ENCODE results near the gene PGK2.
"Not testable (repeated sequence)": the region's sequence is repeated elsewhere in the genome, so short reads cannot be mapped to it uniquely, and the experiment has no call there.

PGK2 gene

DNA sequence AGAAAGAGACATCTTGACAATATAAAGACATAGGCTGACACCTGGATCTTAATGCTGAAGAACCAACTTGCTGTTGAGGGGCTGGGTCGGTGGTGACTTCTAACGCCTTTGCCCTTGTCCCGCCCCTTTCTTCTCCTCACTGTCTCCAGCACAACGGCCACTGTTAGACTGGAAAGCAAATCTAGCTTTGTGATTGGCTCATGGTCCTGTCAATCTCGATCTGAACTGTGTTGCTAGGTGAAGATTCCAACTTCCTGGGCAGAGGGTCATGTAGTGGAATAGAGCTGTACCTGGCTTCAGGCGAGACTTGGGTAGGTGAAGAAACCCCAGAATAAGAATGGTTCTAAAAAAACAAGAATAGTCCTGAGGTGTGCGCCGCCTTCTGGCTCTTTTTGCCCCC lies at the start of gene PGK2:
PGK2 (minus strand) TSS at position 110 of the 400 bp plus-strand sequence; CDS start at position 12, 98 bp downstream.
- DNase-seq: no peak

DNA sequence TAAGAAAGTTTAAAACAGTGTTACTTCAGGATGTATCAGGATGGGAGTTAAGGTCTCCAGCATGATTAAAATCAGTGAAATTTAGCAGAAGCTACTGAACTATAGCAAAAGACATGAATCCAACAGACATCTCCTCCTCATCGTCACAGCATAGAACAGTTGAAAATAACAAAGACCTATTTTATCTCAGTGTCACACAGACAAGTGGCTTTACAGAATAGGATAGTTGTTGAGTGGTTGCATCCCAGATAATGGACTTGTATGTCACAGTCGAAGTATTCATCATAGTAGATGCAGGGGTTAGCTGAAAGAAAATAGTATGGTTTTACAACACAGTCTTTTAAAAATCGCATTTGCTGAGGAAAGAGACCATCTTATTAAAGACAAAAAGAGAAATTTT lies 48.1 kb upstream of the PGK2 start:
- no peak for DNase-seq

- no peak for DNase-seq
Observed at GRCh38 chr6:49833386-49833785, 46.3 kb upstream of the PGK2 start.

- DNase-seq: no peak
Observed at GRCh38 chr6:49826743-49827406, 39.8 kb upstream of the PGK2 start.

GRCh38 chr6:49815166-49815565 lies 28.1 kb upstream of the PGK2 start:
- DNase-seq: no peak

DNA sequence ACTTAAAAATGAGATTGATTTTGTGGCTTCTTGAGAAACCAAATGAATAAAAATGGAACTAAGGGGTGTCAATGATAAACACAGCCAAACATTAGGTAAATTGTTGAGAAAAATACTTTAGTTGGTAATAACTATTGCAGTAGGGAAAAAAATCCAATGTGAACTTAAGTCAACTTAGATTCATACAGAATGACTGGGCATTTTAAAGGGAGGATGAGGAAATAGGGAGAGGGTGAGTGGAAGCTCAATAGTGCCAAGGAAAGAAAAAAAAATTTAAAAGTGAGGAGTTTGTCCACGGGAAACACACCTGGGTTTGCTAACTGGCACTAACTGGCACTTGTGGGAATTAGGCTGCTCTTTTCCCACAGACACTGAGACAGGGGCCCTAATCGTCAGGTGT lies 26.2 kb upstream of the PGK2 start:
- DNase-seq: no peak

DNA sequence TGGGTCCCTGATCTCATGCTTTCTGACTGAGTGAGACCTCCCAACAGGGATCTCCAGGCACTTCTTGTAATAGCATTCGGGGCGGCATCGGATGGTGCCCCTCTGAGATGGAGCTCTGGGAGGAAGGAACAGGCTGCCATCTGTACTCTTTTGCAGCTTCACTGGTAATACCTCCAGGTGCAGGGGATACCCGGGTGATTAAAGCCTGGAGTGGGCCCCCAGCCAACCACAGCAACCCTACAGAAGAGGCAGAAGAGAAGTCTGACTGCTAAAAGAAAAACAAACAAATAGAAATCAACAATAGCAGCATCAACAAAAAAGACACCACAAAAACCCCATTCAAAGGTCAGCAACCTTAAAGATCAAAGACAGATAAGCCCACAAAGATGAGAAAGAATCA lies 19.1 kb upstream of the PGK2 start:
- no peak for DNase-seq

DNA sequence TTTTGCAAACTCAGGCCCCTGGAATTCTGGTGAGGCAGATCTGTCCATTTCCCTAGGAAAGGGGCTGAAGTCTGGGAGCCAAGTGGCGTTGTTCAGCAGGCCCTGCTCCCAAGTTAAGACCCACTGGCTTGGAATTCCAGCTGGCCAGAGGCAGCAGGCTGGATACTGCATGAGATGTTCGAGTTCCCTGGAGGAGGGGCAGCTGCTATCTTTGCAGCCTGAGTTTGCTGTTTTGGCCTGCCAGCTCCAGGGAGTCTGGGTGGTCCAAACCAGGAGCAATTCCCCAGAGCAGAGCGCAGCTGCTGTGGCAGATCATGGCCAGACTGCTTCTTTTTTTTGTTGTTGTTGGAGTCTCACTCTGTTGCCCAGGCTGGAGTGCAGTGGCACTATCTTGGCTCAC lies 18.2 kb upstream of the PGK2 start:
- no peak for DNase-seq

- no peak for DNase-seq
Observed at GRCh38 chr6:49801525-49801924, 14.4 kb upstream of the PGK2 start.

DNA sequence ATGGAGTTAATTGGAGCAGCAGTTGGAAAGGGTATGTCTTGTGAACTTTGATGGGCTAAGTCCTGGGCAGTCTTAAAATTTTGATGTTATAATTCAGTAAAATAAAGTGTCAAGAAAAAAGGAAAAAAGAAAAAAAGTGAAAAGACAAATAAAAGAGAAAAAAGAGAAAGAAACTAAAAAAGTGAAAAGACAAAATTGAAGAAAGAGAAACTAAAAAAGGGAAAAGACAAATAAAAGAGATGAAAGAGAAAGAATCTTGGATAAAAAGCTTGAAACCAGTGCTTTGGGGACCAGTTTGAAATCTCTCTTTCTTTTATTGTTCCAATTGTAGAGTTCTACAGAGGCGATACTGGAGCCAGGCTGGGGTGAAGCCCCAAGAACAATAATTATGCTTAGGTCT lies 12.0 kb upstream of the PGK2 start:
- no peak for DNase-seq

DNA sequence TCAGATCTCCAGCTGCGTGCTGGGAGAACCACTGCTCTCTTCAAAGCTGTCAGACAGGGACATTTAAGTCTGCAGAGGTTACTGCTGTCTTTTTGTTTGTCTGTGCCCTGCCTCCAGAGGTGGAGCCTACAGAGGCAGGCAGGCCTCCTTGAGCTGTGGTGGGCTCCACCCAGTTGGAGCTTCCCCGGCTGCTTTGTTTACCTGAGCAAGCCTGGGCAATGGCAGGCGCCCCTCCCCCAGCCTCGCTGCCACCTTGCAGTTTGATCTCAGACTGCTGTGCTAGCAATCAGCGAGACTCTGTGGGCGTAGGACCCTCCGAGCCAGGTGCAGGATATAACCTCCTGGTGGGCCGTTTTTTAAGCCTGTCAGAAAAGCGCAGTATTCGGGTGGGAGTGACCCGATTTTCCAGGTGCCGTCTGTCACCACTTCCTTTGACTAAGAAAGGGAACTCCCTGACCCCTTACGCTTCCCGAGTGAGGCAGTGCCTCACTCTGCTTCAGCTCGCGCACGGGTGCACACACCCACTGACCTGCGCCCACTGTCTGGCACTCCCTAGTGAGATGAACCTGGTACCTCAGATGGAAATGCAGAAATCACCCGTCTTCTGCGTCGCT lies 9.9 kb upstream of the PGK2 start:
- DNase-seq: not testable (repeated sequence)

DNA sequence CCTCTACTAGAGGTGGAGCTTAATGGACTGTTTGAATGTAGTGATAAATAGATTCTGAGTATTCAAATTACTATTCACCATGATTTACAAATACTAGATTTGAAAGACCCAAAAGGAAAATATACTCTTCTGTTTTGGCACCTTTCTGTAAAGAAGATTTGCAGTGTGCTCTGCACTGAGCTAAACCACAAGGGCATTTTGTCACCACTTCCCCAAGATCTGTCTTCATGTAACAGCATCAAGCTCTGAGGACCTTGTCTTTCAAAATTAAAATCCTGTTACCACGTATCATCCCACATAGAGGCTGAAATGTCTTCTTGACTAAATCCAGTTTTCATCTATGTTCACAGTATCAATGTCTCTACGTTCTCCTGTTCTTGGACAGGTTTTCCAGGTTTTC lies 3.3 kb upstream of the PGK2 start:
- DNase-seq: no peak

GRCh38 chr6:49784272-49784671 lies 2.8 kb downstream of the PGK2 start:
- no peak for DNase-seq

DNA sequence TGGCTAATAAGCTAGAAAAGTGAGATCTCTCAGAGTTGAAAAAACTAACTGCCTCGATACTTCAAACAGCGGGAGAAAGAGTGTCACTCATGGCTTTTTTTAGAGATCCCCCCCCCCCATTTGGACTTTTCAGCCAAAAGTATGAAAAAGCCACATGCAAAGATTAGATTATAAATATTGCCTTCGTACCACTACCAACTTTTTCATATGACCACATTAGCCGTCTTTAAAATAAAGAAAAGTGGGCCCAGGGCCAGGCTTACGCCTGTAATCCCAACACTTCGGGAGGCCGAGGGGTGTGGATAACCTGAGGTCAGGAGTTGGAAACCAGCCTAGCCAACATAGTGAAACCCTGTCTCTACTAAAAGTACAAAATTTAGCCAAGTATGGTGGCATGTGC lies 4.4 kb downstream of the PGK2 start:
- DNase-seq: no peak

DNA sequence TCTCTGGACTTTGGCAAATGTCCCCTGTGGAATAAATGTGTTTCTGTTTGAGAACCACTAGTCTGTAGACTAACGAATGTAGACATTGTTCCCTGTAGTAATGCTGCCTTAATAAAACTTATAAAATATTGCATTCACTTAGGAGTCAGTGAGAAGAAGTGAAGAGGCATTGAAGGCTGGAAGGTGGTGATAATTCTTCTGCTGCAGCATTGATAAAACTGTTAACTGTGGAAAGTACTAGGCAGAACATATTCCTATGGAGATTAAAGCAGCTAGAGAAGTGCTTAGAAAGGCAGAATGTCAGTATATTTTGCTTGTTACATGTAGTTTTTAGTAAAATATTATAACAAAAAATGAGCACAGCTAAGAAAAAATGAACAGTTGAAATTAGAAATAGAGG lies 4.8 kb downstream of the PGK2 start:
- DNase-seq: no peak

DNA sequence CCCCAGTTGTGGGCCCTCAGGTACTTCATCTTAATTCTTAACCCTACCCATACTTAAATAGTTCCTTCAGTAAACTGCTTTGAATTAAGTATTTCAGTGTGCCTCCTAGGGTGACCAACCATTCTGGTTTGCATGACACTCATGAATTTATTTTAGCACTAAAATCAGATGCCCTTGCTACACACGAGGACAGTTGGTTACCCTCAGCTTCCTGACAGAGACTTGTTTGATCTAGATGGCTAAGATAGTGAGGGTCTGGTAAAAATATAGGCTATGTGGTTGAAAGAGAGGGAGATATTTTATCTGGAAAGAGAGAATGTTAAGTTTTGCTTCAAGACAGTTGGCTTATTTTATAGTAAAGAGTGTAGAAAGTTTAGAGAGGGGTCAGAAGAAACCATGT lies 10.6 kb downstream of the PGK2 start:
- DNase-seq: no peak

DNA sequence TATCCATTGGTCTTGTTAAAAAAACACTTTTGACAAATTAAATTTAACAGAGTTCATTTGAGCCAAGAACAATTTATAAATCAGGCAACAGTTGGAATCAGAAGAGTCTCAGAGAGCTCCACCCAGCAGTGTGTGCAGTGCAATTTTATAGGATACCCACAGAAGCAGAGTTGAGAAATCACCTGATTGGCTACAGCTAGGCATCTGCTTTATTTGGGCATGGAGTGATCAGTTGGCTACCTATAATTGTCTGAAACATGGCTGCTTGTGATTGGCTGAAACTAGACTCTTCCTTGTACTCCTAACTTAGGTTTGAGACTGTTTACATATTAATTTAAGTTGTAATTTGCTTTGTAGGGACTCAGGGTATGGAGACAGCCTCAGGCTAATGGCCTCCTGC lies 12.0 kb downstream of the PGK2 start:
- no peak for DNase-seq

GRCh38 chr6:49772285-49772684 lies 14.8 kb downstream of the PGK2 start:
- no peak for DNase-seq

GRCh38 chr6:49766762-49767161 lies 20.3 kb downstream of the PGK2 start:
- no peak for DNase-seq

- no peak for DNase-seq
Observed at GRCh38 chr6:49764571-49765236, 22.4 kb downstream of the PGK2 start.

GRCh38 chr6:49744259-49744658 lies 42.8 kb downstream of the PGK2 start, which contains the start of gene CRISP3:
TSS of gene CRISP3 (minus strand) at chr6:49744388. CDS start at chr6:49744367, 21 bp downstream.
- no peak for DNase-seq

DNA sequence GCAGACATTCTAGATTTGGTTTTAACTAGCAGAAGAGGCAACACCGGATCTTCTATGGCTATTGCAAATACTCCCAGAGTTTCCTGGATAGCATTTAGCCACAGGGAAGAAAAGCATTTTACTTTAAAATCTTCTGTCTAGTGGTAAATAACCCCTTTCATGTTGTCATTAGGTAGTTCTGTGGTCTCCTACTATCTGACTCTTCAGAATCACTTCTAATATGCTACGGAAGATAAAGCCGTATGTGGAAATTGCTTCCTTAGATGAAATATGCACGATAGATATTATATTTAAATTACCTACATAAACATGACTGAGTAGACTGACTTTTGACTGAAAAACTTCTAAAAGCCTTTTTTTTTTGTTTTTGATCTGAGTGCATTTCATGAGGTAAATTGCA lies 43.7 kb downstream of the PGK2 start:
- DNase-seq: no peak

- DNase-seq: no peak
Observed at GRCh38 chr6:49739423-49739822, 47.7 kb downstream of the PGK2 start.

DNA sequence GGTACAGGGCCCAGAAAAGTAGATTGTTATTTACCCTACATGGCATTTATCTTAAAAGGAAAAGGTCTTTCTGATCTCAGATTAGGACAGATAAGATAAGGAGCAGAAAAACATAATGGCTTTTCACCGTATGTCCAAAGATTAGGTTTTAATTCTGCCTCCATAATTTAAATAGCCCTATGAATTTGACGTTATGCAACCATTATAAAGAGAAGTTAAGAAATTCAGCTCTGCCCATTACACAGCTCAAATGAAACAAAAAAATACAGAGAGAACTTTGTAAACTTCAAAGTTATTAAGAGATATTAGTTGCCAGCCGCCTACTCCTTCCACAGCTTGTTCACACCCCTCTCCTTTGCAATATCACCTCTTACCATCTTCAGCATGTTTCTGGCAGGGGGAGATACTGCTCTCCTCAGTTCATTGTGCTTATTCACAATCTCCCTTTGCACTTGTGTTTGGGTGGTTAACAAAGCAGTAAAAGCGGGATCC lies 51.0 kb downstream of the PGK2 start:
- DNase-seq: no peak
